ENCODE results near the gene C1orf159. TPM values are rescaled to one million over a fixed set of nuclear protein-coding genes. Genes with fewer than 3 reads are reported as not detected.

The C1orf159 gene
- total RNA-seq, 1 donor from 2014 or later, result 8.0 TPM

DNA sequence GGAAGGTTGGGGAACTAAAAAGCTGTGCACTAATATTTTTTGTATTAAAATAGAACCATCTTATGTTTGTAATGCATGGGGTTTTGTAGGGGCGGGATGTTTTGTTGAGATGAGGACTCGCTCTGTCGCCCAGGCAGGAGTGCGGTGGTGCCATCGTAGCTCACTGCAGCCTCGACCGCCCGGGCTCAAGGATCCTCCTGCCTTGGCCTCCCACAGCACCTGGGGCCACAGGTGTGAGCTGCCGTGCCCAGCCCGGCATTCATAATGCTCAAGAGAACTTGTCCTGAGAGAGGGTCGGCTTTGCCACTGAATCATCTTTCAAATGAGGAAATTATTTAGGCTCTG is 3.0 kb upstream of the C1orf159 start:
- no peaks in the 10 kb centered on the region for H3K36me3 ChIP-seq
- Mint-ChIP-seq H3K4me1 (peaks cover 18% of the 10 kb centered on the region), H3K27me3 (ENCODE audit: insufficient read depth, low read depth) (peaks cover 31% of the 10 kb centered on the region), H3K9me3 (peaks cover 12% of the 10 kb centered on the region), H3K4me3 (peak overlapping the region; percentile 13), H3K27ac (no peak overlapping the region), H3K36me3 (peaks cover 10% of the 10 kb centered on the region)
- TF ChIP-seq EZH2 (IDR thresholded peaks at IDR 0.05), result no peak
- TF ChIP-seq EZH2phosphoT487 (IDR thresholded peaks at IDR 0.05), result no peak
- TF ChIP-seq CTCF (IDR thresholded peaks at IDR 0.05), result no peak
- H3F3A ChIP-seq (ENCODE audit: low read depth), result no peaks in the 10 kb centered on the region
- no peak overlapping the region for H3K4me2 ChIP-seq
- H2AFZ ChIP-seq (replicated peaks), result no peak overlapping the region
- no peak overlapping the region for H3K9ac ChIP-seq
- peaks cover 6% of the 10 kb centered on the region for H3K4me1 ChIP-seq
- no peak overlapping the region for H3K4me3 ChIP-seq
- peaks cover 14% of the 10 kb centered on the region for H3K79me2 ChIP-seq (ENCODE audit: low read depth)
- peaks cover 53% of the 10 kb centered on the region for H3K27me3 ChIP-seq
- H3K9me3 ChIP-seq (ENCODE audit: low read depth), result no peaks in the 10 kb centered on the region
- H3K27ac ChIP-seq, result no peak overlapping the region
- no peak for DNase-seq (ENCODE audit: low spot score)
- H4K20me1 ChIP-seq (ENCODE audit: low read depth), result no peaks in the 10 kb centered on the region

DNA sequence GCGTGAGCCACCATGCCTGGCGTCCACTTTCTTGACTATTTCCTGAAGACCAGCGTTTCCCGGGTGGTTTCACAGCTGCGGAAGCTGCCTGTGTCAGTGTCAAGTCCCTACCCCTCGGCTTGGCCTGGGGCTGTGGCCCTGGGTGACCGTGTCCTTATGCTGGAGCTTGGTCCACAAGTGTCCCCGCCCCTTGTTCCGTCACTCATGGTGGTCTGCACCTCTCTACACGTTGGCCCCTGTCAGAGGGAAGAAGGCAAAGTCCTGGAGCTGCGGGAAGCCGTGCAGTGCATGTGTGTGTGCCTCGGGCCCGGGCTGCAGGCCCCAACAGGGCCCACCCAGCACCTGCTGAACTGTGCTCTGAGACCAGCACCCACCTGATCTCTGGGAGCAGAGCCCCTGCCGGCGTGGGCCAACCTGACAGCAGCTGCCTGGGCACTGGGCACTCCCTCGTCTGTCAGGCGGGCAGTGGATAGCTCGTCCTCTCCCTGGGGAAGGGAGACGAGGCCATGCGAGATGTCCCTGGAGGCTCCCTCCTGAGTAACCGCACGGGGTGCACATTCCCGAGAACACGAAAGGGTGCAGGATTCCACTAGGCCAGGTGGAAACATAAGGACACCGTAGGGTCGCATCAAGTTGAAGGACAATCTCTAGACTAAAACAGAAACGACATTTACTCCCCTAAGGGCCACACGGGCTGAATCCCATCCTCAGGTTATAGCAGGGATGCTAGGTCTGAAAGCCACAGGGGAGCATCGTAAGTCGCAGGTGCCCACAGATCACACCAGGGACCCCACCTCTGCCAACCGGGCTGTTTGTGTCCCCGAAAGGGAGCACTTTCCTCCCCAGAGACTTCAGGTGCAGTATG is 2.4 kb upstream of the C1orf159 start:
- DNase-seq (ENCODE audit: low spot score), result no peak

GRCh38 chr1:1117469-1117831 is 1.6 kb upstream of the C1orf159 start:
- H3K9me3 ChIP-seq (ENCODE audit: low read depth), result no peaks in the 10 kb centered on the region
- peak overlapping the region; percentile 78 for H3K4me3 Mint-ChIP-seq
- TF ChIP-seq CTCF (IDR thresholded peaks at IDR 0.05) (no peak), EZH2 (IDR thresholded peaks at IDR 0.05) (no peak), EZH2phosphoT487 (IDR thresholded peaks at IDR 0.05) (no peak)
- peaks cover 26% of the 10 kb centered on the region for H3K27me3 Mint-ChIP-seq (ENCODE audit: insufficient read depth, low read depth)
- peaks cover 47% of the 10 kb centered on the region for H3K27me3 ChIP-seq
- H3K79me2 ChIP-seq (ENCODE audit: low read depth), result peaks cover 20% of the 10 kb centered on the region
- no peak overlapping the region for H3K4me3 ChIP-seq
- H3K36me3 ChIP-seq, result no peaks in the 10 kb centered on the region
- no peak overlapping the region for H3K27ac Mint-ChIP-seq
- H3K9ac ChIP-seq, result no peak overlapping the region
- no peak overlapping the region for H3K4me2 ChIP-seq
- peaks cover 10% of the 10 kb centered on the region for H3K4me1 Mint-ChIP-seq
- H3K36me3 Mint-ChIP-seq, result peaks cover 15% of the 10 kb centered on the region
- no peak overlapping the region for H2AFZ ChIP-seq (replicated peaks)
- H3K9me3 Mint-ChIP-seq, result peaks cover 14% of the 10 kb centered on the region
- H3K4me1 ChIP-seq, result peaks cover 6% of the 10 kb centered on the region
- no peak overlapping the region for H3K27ac ChIP-seq
- no peaks in the 10 kb centered on the region for H4K20me1 ChIP-seq (ENCODE audit: low read depth)
- DNase-seq (ENCODE audit: low spot score), result no peak
- no peaks in the 10 kb centered on the region for H3F3A ChIP-seq (ENCODE audit: low read depth)

More for the DNA sequence above, 2.4 kb upstream of the C1orf159 start:
- Histone ChIP-seq H3K4me1 (peaks cover 6% of the 10 kb centered on the region), H2AFZ (replicated peaks) (no peak overlapping the region), H3K4me2 (no peak overlapping the region), H3K9me3 (ENCODE audit: low read depth) (no peaks in the 10 kb centered on the region), H3K4me3 (no peak overlapping the region), H3K27me3 (peaks cover 53% of the 10 kb centered on the region), H4K20me1 (ENCODE audit: low read depth) (no peaks in the 10 kb centered on the region), H3K9ac (no peak overlapping the region), H3K27ac (no peak overlapping the region), H3K36me3 (no peaks in the 10 kb centered on the region), H3K79me2 (ENCODE audit: low read depth) (peaks cover 17% of the 10 kb centered on the region), H3F3A (ENCODE audit: low read depth) (no peaks in the 10 kb centered on the region)
- TF ChIP-seq CTCF (IDR thresholded peaks at IDR 0.05) (no peak), EZH2 (IDR thresholded peaks at IDR 0.05) (no peak), EZH2phosphoT487 (IDR thresholded peaks at IDR 0.05) (no peak)
- Mint-ChIP-seq H3K36me3 (peaks cover 9% of the 10 kb centered on the region), H3K9me3 (peaks cover 11% of the 10 kb centered on the region), H3K27ac (no peak overlapping the region), H3K4me3 (no peak overlapping the region), H3K27me3 (ENCODE audit: insufficient read depth, low read depth) (peaks cover 25% of the 10 kb centered on the region), H3K4me1 (peaks cover 13% of the 10 kb centered on the region)

Data from neural progenitor cell (in vitro differentiated cells).